Esophagus muscularis mucosa (tissue), 4 donors: ENCODE results near the gene ARAP1. TPM values are rescaled to one million over a fixed set of nuclear protein-coding genes. Genes with fewer than 3 reads are reported as not detected.

Source experiments
- DNase-seq: peaks from one replicate; pipeline ENCODE4 v3.0.0-alpha.2; 2017; ENCODE audit errors: extremely low spot score
- H3K27ac ChIP-seq, 4 donors: fragments of 200-600 bp; sonication (generic); replicated peaks in 1 of 4; 1 replicate in 3 of 4; 2 replicates in 1 of 4; pipeline ENCODE4 v1.5.1; 2016 to 2019; ENCODE audit warnings: mild to moderate bottlenecking in 1 of 4
- H3K27me3 ChIP-seq, 4 donors: fragments of 200-600 bp; sonication (generic); one replicate each; pipeline versions ENCODE4 v1.5.1 to v1.6.0; 2016 to 2019
- H3K36me3 ChIP-seq, 4 donors: fragments of 200-600 bp; sonication (generic); one replicate each; pipeline ENCODE4 v1.5.1; 2016 to 2019
- H3K4me1 ChIP-seq, 4 donors: fragments of 200-600 bp; sonication (generic); one replicate each; pipeline ENCODE4 v1.5.1; 2016 to 2019
- H3K4me3 ChIP-seq, 4 donors: fragments of 200-600 bp; sonication (generic); 1 replicate in 2 of 4; 2 replicates in 2 of 4; pipeline ENCODE4 v1.5.1; 2016 to 2019; ENCODE audit warnings: mild to moderate bottlenecking in 4 of 4, moderate library complexity in 1 of 4
- H3K9me3 ChIP-seq, 4 donors: fragments of 200-600 bp; sonication (generic); 1 replicate in 3 of 4; 2 replicates in 1 of 4; pipeline ENCODE4 v1.5.1; 2016 to 2019
- CTCF ChIP-seq, 3 experiments: fragments of 200-600 bp in 2 of 3; fragments of 450-650 bp in 1 of 3; sonication (generic) in 2 of 3; IDR thresholded peaks; one replicate each; pipeline ENCODE4 v1.5.1; 2017 to 2019; ENCODE audit warnings: antibody characterized with exemption in 3 of 3, mild to moderate bottlenecking in 2 of 3, moderate library complexity in 1 of 3
- EP300 ChIP-seq: sonication (generic); formaldehyde crosslinking; IDR thresholded peaks from one replicate; pipeline ENCODE4 v1.6.1; 2017; ENCODE audit warnings: antibody characterized with exemption
- POLR2A ChIP-seq: fragments of 450-650 bp; IDR thresholded peaks from one replicate; pipeline ENCODE4 v1.6.1; 2017; ENCODE audit warnings: antibody characterized with exemption, moderate library complexity, mild to moderate bottlenecking, low read depth
- POLR2AphosphoS5 ChIP-seq, 2 donors: sonication (generic); formaldehyde crosslinking; IDR thresholded peaks; one replicate each; pipeline ENCODE4 v1.6.1; 2017; ENCODE audit warnings: antibody characterized with exemption in 2 of 2
- WGBS: methylation state at CpG from one replicate; pipeline ENCODE4 v1.1.5; 2018; 5-methylcytosine and 5-hydroxymethylcytosine counted together
- intact Hi-C: fragments of 100-400 bp; cut with DNase I; formaldehyde crosslinking; loops from one replicate; pipeline ENCODE4 v1.15.1; 2023
- total RNA-seq, 4 donors: library from RNA; depleted of rRNA; stranded (reverse); fragments of >200 nt; gene quantifications; one replicate each; pipeline versions ENCODE4 v1.1.0 to v1.2.1, GENCODE V29; 2016

The ARAP1 gene
- total RNA-seq, 4 donors from 2014 or later = 83.7 to 115 (median 110) TPM

GRCh38 chr11:72687326-72687725 is 64.9 kb downstream of the ARAP1 start:
- intact Hi-C loops = no loop called here
- H3K9me3 ChIP-seq = no peaks in the 10 kb centered on the region
- no peak for TF ChIP-seq POLR2AphosphoS5 (IDR thresholded peaks at IDR 0.05)
- no peak for TF ChIP-seq CTCF (IDR thresholded peaks at IDR 0.05)
- no peak for TF ChIP-seq EP300
- TF ChIP-seq POLR2A = no peak
- no peak overlapping the region for H3K4me3 ChIP-seq
- DNase-seq = no peak
- WGBS = 83% methylated on average over 2 of the region's 7 CpGs
- peaks cover 19 to 50% (median 43%) of the 10 kb centered on the region in 4 donors for H3K4me1 ChIP-seq
- no peaks in the 10 kb centered on the region for H3K27me3 ChIP-seq
- H3K36me3 ChIP-seq = peaks cover 49 to 84% (median 75%) of the 10 kb centered on the region in 4 donors
- H3K27ac ChIP-seq = peak overlapping the region; percentile 45 to 78 (median 68)

- TF ChIP-seq CTCF (IDR thresholded peaks at IDR 0.05) (no peak), EP300 (no peak), POLR2AphosphoS5 (IDR thresholded peaks at IDR 0.05) (no peak), POLR2A (no peak)
- Histone ChIP-seq H3K9me3 (no peaks in the 10 kb centered on the region), H3K4me3 (no peak overlapping the region), H3K27ac (peak overlapping the region; percentile 45 to 78 (median 68)), H3K27me3 (no peaks in the 10 kb centered on the region), H3K4me1 (peaks cover 19 to 50% (median 43%) of the 10 kb centered on the region in 4 donors), H3K36me3 (peaks cover 43 to 78% (median 69%) of the 10 kb centered on the region in 4 donors)
- no peak for DNase-seq
- 68% methylated on average over 8 of the region's 8 CpGs for WGBS
- intact Hi-C loops = no loop called here
These were observed 65.5 kb downstream of the ARAP1 start for GRCh38 chr11:72686639-72687220.

- TF ChIP-seq POLR2A = no peak
- peak; percentile 15 to 50 for TF ChIP-seq POLR2AphosphoS5 (IDR thresholded peaks at IDR 0.05)
- Histone ChIP-seq H3K27me3 (no peaks in the 10 kb centered on the region), H3K4me3 (no peak overlapping the region), H3K36me3 (peaks cover 34 to 69% (median 60%) of the 10 kb centered on the region in 4 donors), H3K27ac (peak overlapping the region; percentile 57 to 78 (median 68)), H3K4me1 (peaks cover 23 to 59% (median 50%) of the 10 kb centered on the region in 4 donors), H3K9me3 (no peaks in the 10 kb centered on the region)
- WGBS = 59% methylated on average over 6 of the region's 24 CpGs
- DNase-seq = peak; percentile 94
- intact Hi-C loops = no loop called here
These were observed 66.4 kb downstream of the ARAP1 start for GRCh38 chr11:72685560-72686480.

GRCh38 chr11:72684236-72684912 is 67.8 kb downstream of the ARAP1 start:
- 37% methylated on average over 5 of the region's 9 CpGs for WGBS
- H3K9me3 ChIP-seq = no peaks in the 10 kb centered on the region

More at GRCh38 chr11:72684236-72684912, 67.8 kb downstream of the ARAP1 start:
- TF ChIP-seq EP300 (no peak), CTCF (IDR thresholded peaks at IDR 0.05) (peak; percentile 36 to 63 (median 56)), POLR2A (no peak)
- Histone ChIP-seq H3K27ac (peak overlapping the region in 3 of 4 donors; percentile 65 to 78 (median 71)), H3K4me3 (no peak overlapping the region), H3K4me1 (peaks cover 26 to 58% (median 49%) of the 10 kb centered on the region in 4 donors), H3K36me3 (peaks cover 31 to 55% (median 46%) of the 10 kb centered on the region in 4 donors), H3K27me3 (peaks cover 0 to 12% (median 0%) of the 10 kb centered on the region in 4 donors)
- intact Hi-C loops = loop anchor here (5.0 kb wide), 1 partner anchor 212 kb away; no protein-coding TSS in a partner anchor
- DNase-seq = peak; percentile 93
